ENCODE data around the gene RTF2. TPM values are rescaled to one million over a fixed set of nuclear protein-coding genes. Genes with fewer than 3 reads are reported as not detected.

The RTF2 gene, protein sequence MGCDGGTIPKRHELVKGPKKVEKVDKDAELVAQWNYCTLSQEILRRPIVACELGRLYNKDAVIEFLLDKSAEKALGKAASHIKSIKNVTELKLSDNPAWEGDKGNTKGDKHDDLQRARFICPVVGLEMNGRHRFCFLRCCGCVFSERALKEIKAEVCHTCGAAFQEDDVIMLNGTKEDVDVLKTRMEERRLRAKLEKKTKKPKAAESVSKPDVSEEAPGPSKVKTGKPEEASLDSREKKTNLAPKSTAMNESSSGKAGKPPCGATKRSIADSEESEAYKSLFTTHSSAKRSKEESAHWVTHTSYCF
- 10 to 100 TPM; 70.3 to 76.3 TPM for total RNA-seq

DNA sequence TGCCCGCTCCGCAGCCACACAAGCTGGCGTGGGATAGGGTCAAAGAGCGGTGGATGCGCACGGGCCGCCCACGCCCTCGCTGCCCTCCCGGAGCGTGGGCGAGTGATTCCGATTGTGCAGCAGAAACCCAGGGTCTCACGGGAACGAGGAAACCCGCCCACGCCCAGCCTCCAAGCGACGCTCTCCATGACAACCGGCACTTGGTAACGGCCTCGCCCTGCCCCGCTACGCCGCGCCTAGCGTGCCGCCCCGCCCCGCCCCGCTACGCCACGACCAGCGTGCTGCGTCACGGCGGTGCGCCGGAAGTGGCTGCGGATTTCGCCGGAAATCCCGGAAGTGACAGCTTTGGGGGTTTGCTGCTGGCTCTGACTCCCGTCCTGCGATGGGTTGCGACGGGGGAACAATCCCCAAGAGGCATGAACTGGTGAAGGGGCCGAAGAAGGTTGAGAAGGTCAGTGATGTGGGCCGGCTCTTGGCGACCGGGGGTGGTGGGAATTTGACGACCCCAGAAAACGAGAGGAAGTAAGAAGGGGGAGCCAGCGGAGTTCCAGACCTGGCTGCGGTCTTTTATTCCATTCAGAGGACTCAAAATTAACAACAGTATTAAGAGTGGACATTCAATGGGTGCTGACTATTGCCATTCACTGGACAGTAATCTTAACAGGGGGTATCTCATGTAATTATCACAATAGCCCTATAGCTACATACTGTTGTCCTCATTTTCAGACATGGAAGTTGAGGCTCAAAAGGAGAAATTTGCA, at the start of gene RTF2:
TSS of gene RTF2 (plus strand) at position 312 of the 761 bp plus-strand sequence. CDS start at position 383, 71 bp downstream.
- peaks cover 8% of the 10 kb centered on the region for H3K36me3 Mint-ChIP-seq
- peaks cover 17% of the 10 kb centered on the region for H3K4me1 Mint-ChIP-seq
- H3K9me3 Mint-ChIP-seq, result no peaks in the 10 kb centered on the region
- DNase-seq, result peak; percentile 97
- H3K4me3 Mint-ChIP-seq, result peak within 1 kb of the TSS; percentile 100
- no peaks in the 10 kb centered on the region for H3K27me3 Mint-ChIP-seq
- H3K27ac Mint-ChIP-seq, result peak within 1 kb of the TSS; percentile 97

GRCh38 chr20:56420028-56420427, 48.4 kb upstream of the RTF2 start:
- Mint-ChIP-seq H3K4me1 (peaks cover 86% of the 10 kb centered on the region), H3K27me3 (no peaks in the 10 kb centered on the region), H3K9me3 (no peaks in the 10 kb centered on the region), H3K4me3 (no peak overlapping the region), H3K27ac (peak overlapping the region; percentile 58), H3K36me3 (peaks cover 32% of the 10 kb centered on the region)
- DNase-seq, result no peak

DNA sequence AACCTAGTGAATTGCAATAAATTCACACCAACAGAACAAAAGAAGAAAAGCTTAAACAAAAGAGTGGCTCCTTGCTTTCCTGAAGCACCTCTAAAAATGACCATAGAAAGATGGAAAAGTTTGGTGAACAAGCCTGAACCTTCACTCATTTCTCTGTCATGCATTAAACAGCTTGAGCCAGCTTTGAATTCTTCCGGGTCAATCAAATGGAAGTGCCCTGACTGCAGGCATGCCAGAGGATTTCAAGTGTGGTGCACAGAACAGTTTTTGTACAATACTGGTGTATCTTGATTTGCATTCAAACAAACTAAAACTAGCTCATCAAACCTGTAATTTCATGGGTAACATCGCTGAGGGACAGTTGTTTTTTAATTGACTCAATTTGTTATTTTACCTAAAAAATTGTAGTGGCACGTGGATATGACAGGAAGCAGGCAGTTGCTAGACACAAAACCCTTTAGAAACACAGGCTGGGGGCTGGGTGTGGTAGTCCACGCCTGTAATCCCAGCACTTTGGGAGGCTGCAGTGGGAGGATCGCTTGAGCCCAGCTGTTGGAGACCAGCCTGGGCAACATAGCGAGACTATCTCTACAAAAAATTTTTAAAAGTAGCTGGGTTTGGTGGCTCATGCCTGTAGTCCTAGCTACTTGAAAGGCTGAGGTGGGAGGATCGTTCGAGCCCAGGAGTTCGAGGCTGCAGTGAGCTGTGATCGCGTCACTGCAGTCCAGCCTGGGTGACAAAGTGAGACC, 47.3 kb upstream of the RTF2 start:
- no peaks in the 10 kb centered on the region for H3K27me3 Mint-ChIP-seq
- H3K9me3 Mint-ChIP-seq, result no peaks in the 10 kb centered on the region
- H3K36me3 Mint-ChIP-seq, result peaks cover 32% of the 10 kb centered on the region
- H3K4me3 Mint-ChIP-seq, result no peak overlapping the region
- DNase-seq, result no peak
- peak overlapping the region; percentile 83 for H3K27ac Mint-ChIP-seq
- peaks cover 83% of the 10 kb centered on the region for H3K4me1 Mint-ChIP-seq

DNA sequence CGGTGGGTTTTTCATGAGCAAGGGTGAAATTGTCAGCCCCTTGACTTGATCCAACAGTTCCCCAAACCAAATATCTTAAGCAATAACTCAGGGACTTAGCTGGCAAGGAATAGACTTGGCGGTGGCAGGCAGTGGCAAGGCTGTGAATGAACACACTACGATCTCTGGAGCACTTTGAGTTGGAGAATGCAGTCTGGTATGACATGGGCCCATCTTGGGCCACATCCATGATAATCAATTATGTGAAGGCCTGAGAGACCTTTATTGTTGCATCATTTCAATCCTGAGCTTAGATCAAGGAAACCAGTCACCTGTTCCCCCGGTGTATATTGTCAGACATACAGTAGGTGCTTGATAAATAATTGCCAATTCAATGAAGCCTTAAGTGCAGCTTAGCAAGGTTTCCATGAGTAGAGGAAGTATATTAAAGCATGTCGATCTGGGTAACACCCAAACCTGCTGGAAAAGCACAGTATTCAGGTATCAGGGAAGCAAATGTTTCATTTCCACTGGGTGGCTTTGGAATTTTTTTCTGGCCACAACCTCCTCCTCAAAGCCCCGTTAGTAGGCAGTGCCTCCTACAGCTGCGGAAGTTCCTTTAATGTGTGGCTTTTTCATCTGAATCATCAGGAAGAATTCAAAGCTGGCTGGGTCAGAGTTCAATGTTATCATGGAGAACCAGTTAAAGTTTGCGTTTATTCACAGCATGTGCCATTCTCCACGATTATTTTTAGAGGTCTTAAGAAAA, 46.2 kb upstream of the RTF2 start:
- Mint-ChIP-seq H3K4me3 (peak overlapping the region; percentile 15), H3K9me3 (no peaks in the 10 kb centered on the region), H3K4me1 (peaks cover 77% of the 10 kb centered on the region), H3K36me3 (peaks cover 26% of the 10 kb centered on the region), H3K27me3 (no peaks in the 10 kb centered on the region), H3K27ac (peak overlapping the region; percentile 83)
- DNase-seq, result no peak

GRCh38 chr20:56422824-56423189, 45.6 kb upstream of the RTF2 start:
- no peak for DNase-seq
- Mint-ChIP-seq H3K4me3 (peak overlapping the region; percentile 4), H3K36me3 (peaks cover 23% of the 10 kb centered on the region), H3K27ac (peak overlapping the region; percentile 83), H3K9me3 (no peaks in the 10 kb centered on the region), H3K4me1 (peaks cover 77% of the 10 kb centered on the region), H3K27me3 (no peaks in the 10 kb centered on the region)

- peaks cover 23% of the 10 kb centered on the region for H3K36me3 Mint-ChIP-seq
- no peak overlapping the region for H3K4me3 Mint-ChIP-seq
- DNase-seq, result no peak
- peak overlapping the region; percentile 83 for H3K27ac Mint-ChIP-seq
- peaks cover 77% of the 10 kb centered on the region for H3K4me1 Mint-ChIP-seq
- H3K9me3 Mint-ChIP-seq, result no peaks in the 10 kb centered on the region
- H3K27me3 Mint-ChIP-seq, result no peaks in the 10 kb centered on the region
Observed at GRCh38 chr20:56423211-56423610, 45.2 kb upstream of the RTF2 start.

DNA sequence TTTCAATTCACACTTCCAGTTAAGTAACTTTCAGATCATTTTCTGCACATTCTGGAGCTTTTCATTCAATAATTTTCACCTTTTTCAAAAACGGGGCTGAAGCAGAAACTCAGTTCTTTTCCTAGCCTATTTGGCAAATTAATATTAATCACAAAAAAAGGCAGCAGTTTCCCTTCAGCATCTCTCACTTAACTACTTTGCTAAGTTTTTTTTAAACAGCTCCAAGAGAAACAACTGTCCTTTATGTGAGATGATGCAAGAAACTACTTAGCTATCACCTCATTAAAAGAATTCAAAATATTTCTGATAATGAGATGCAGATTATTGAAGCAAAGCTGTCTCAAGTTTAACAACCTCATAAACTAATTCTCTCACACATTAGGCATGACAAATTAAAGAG, 44.5 kb upstream of the RTF2 start:
- peaks cover 22% of the 10 kb centered on the region for H3K36me3 Mint-ChIP-seq
- no peaks in the 10 kb centered on the region for H3K9me3 Mint-ChIP-seq
- DNase-seq, result no peak
- no peak overlapping the region for H3K4me3 Mint-ChIP-seq
- peaks cover 77% of the 10 kb centered on the region for H3K4me1 Mint-ChIP-seq
- no peaks in the 10 kb centered on the region for H3K27me3 Mint-ChIP-seq
- no peak overlapping the region for H3K27ac Mint-ChIP-seq

DNA sequence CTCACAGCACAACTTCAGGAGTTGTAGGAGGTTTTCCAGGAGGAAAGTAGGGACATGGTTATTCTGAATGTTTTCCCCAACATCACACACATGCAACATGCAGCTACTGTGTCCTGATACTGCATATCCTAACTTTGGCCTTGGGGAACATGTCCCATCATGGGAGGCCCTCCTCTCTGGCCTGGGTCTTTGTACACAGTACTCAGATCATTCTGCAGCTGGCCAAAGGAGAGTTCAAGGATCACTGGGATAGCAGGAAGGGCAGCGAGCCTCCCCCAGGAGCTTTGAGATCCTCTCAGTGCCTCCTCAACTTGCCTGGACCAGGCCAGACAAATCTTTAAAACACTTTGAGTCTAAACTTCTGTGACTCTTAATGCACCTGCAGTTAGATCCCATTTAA, 43.5 kb upstream of the RTF2 start:
- DNase-seq, result no peak
- H3K27me3 Mint-ChIP-seq, result no peaks in the 10 kb centered on the region
- no peak overlapping the region for H3K4me3 Mint-ChIP-seq
- peaks cover 81% of the 10 kb centered on the region for H3K4me1 Mint-ChIP-seq
- H3K36me3 Mint-ChIP-seq, result peaks cover 27% of the 10 kb centered on the region
- peak overlapping the region; percentile 45 for H3K27ac Mint-ChIP-seq
- H3K9me3 Mint-ChIP-seq, result no peaks in the 10 kb centered on the region

GRCh38 chr20:56426026-56426425, 42.4 kb upstream of the RTF2 start:
- H3K27ac Mint-ChIP-seq, result peak overlapping the region; percentile 6
- no peak overlapping the region for H3K4me3 Mint-ChIP-seq
- no peak for DNase-seq
- H3K4me1 Mint-ChIP-seq, result peaks cover 82% of the 10 kb centered on the region
- H3K27me3 Mint-ChIP-seq, result no peaks in the 10 kb centered on the region
- no peaks in the 10 kb centered on the region for H3K9me3 Mint-ChIP-seq
- peaks cover 24% of the 10 kb centered on the region for H3K36me3 Mint-ChIP-seq

GRCh38 chr20:56426926-56427325, 41.5 kb upstream of the RTF2 start:
- Mint-ChIP-seq H3K27ac (no peak overlapping the region), H3K4me3 (no peak overlapping the region), H3K36me3 (peaks cover 19% of the 10 kb centered on the region)

GRCh38 chr20:56427797-56428196, 40.6 kb upstream of the RTF2 start:
- Mint-ChIP-seq H3K4me3 (no peak overlapping the region), H3K4me1 (peaks cover 71% of the 10 kb centered on the region), H3K36me3 (peaks cover 16% of the 10 kb centered on the region), H3K9me3 (no peaks in the 10 kb centered on the region), H3K27me3 (no peaks in the 10 kb centered on the region), H3K27ac (peak overlapping the region; percentile 34)
- DNase-seq, result no peak

More at GRCh38 chr20:56426926-56427325, 41.5 kb upstream of the RTF2 start:
- Mint-ChIP-seq H3K27me3 (no peaks in the 10 kb centered on the region), H3K9me3 (no peaks in the 10 kb centered on the region), H3K4me1 (peaks cover 77% of the 10 kb centered on the region)
- no peak for DNase-seq

- H3K4me3 Mint-ChIP-seq, result no peak overlapping the region
- no peaks in the 10 kb centered on the region for H3K27me3 Mint-ChIP-seq
- no peak for DNase-seq
- H3K27ac Mint-ChIP-seq, result peak overlapping the region; percentile 93
- H3K36me3 Mint-ChIP-seq, result peaks cover 18% of the 10 kb centered on the region
- no peaks in the 10 kb centered on the region for H3K9me3 Mint-ChIP-seq
- peaks cover 73% of the 10 kb centered on the region for H3K4me1 Mint-ChIP-seq
Observed at GRCh38 chr20:56428410-56428809, 40.0 kb upstream of the RTF2 start.

GRCh38 chr20:56428881-56429280, 39.5 kb upstream of the RTF2 start:
- Mint-ChIP-seq H3K27ac (peak overlapping the region; percentile 93), H3K9me3 (no peaks in the 10 kb centered on the region), H3K4me1 (peaks cover 73% of the 10 kb centered on the region), H3K27me3 (no peaks in the 10 kb centered on the region), H3K36me3 (peaks cover 18% of the 10 kb centered on the region), H3K4me3 (peak overlapping the region; percentile 79)
- no peak for DNase-seq

- peak overlapping the region; percentile 93 for H3K27ac Mint-ChIP-seq
- peak; percentile 55 for DNase-seq
- H3K9me3 Mint-ChIP-seq, result no peaks in the 10 kb centered on the region
- peaks cover 73% of the 10 kb centered on the region for H3K4me1 Mint-ChIP-seq
- peaks cover 21% of the 10 kb centered on the region for H3K36me3 Mint-ChIP-seq
- H3K27me3 Mint-ChIP-seq, result no peaks in the 10 kb centered on the region
- H3K4me3 Mint-ChIP-seq, result peak overlapping the region; percentile 79
Observed at GRCh38 chr20:56429502-56429901, 38.9 kb upstream of the RTF2 start.

Data from activated naive CD8-positive, alpha-beta T cell treated with anti-CD3 and anti-CD28 coated beads for 36 hours (primary cell).